IPS-NIHi11 (cell line): Measurements from ENCODE around the gene NLRP4.
"Not testable (repeated sequence)": the region's sequence is repeated elsewhere in the genome, so short reads cannot be mapped to it uniquely, and the experiment has no call there.

ENCODE experiments used
- DNase-seq: peaks from one replicate; pipeline ENCODE4 v3.0.0; 2012; ENCODE audit warnings: mixed read lengths, low spot score

Gene NLRP4

GRCh38 chr19:55898911-55899310 lies 62.6 kb downstream of the NLRP4 start:
- no peak for DNase-seq

GRCh38 chr19:55901369-55902079 lies 65.2 kb downstream of the NLRP4 start:
- DNase-seq: no peak

- no peak for DNase-seq
Observed at GRCh38 chr19:55902080-55902751, 65.9 kb downstream of the NLRP4 start.

- DNase-seq: no peak
Observed at GRCh38 chr19:55907286-55907685, 70.9 kb downstream of the NLRP4 start.

- no peak for DNase-seq
Observed at GRCh38 chr19:55907746-55908145, 71.4 kb downstream of the NLRP4 start.

- DNase-seq: no peak
Observed at GRCh38 chr19:55909801-55910200, 73.5 kb downstream of the NLRP4 start.

- DNase-seq: no peak
Observed at GRCh38 chr19:55912916-55913315, 76.6 kb downstream of the NLRP4 start.

- no peak for DNase-seq
Observed at GRCh38 chr19:55913643-55914268, 77.4 kb downstream of the NLRP4 start.

GRCh38 chr19:55923556-55923955 lies 87.2 kb downstream of the NLRP4 start:
- DNase-seq: no peak

GRCh38 chr19:55927991-55928390 lies 91.7 kb downstream of the NLRP4 start:
- DNase-seq: no peak

- DNase-seq: not testable (repeated sequence)
Observed at GRCh38 chr19:55929258-55929657, 92.9 kb downstream of the NLRP4 start.

GRCh38 chr19:55930996-55931515 lies 94.7 kb downstream of the NLRP4 start:
- DNase-seq: no peak
